H1 (cell line): ENCODE results near the gene MTERF2. TPM values are rescaled to one million over a fixed set of nuclear protein-coding genes. Genes with fewer than 3 reads are reported as not detected.

ENCODE experiments used
- GABPA ChIP-seq: IDR thresholded peaks from 2 replicates; pipeline ENCODE4 v1.6.1; 2011; ENCODE audit warnings: mild to moderate bottlenecking, low read length, moderate library complexity, borderline replicate concordance; ENCODE audit not compliant: insufficient read depth
- HDAC2 ChIP-seq, 2 experiments: fragments of 300-600 bp in 1 of 2; sonication (generic) in 1 of 2; IDR thresholded peaks; 2 replicates each; pipeline ENCODE4 v1.6.1; 2011 to 2012; ENCODE audit warnings: low read depth in 2 of 2, low read length in 2 of 2, mild to moderate bottlenecking in 2 of 2, moderate library complexity in 2 of 2, borderline replicate concordance in 1 of 2, inconsistent platforms in 1 of 2
- KDM1A ChIP-seq: fragments of 200-600, 300-600 bp; sonication (generic); IDR thresholded peaks from 2 replicates; pipeline ENCODE4 v1.7.1; 2016; ENCODE audit warnings: mild to moderate bottlenecking, low read length, borderline replicate concordance
- RAD21 ChIP-seq, 2 experiments: IDR thresholded peaks in 1 of 2; conservative IDR thresholded peaks in 1 of 2; 2 replicates each; pipeline ENCODE4 v1.6.1; 2011; ENCODE audit warnings: low read depth in 2 of 2, low read length in 2 of 2, improper control_type of control experiment in 1 of 2, inconsistent platforms in 1 of 2, mild to moderate bottlenecking in 1 of 2, moderate library complexity in 1 of 2
- SIX5 ChIP-seq: IDR thresholded peaks from 2 replicates; pipeline ENCODE4 v1.6.1; 2011; ENCODE audit warnings: mild to moderate bottlenecking, low read depth, low read length
- polyA plus RNA-seq, 7 experiments: library from polyadenylated mRNA; depleted of rRNA in 3 of 7; stranded (reverse) in 5 of 7; unstranded in 2 of 7; fragments of >200 nt in 5 of 7; fragments of 200-250 nt in 2 of 7; gene quantifications; 1 replicate in 5 of 7; 2 replicates in 1 of 7; 4 replicates in 1 of 7; pipeline versions ENCODE4 v1.2.1 to v1.2.3, GENCODE V29; 2011 to 2013; ENCODE audit warnings: missing spikeins in 2 of 7, mixed read lengths in 2 of 7
- total RNA-seq: library from RNA; stranded (reverse); fragmentation: NEBNext Ultra II Directional; extraction: Animal tissue kit (Norgen Biotek cat#: 25700); gene quantifications from 2 replicates; pipeline ENCODE4 v1.2.1, GENCODE V29; 2021
- TF ChIP-seq, protein P1 (sequence below): IDR thresholded peaks from 2 replicates; pipeline ENCODE4 v1.6.1; 2012; ENCODE audit warnings: low read length, inconsistent platforms
- TF ChIP-seq, protein P2 (sequence below): IDR thresholded peaks from 2 replicates; pipeline ENCODE4 v1.6.1; 2011; ENCODE audit warnings: low read length, improper control_type of control experiment

The MTERF2 gene
- total and polyA plus RNA-seq, 2 of the 8 experiments (the other 6 are each of a cell fraction or from before 2014, with no cell fraction given): 2.8 to 7.1 TPM

- TF ChIP-seq, protein P1, sequence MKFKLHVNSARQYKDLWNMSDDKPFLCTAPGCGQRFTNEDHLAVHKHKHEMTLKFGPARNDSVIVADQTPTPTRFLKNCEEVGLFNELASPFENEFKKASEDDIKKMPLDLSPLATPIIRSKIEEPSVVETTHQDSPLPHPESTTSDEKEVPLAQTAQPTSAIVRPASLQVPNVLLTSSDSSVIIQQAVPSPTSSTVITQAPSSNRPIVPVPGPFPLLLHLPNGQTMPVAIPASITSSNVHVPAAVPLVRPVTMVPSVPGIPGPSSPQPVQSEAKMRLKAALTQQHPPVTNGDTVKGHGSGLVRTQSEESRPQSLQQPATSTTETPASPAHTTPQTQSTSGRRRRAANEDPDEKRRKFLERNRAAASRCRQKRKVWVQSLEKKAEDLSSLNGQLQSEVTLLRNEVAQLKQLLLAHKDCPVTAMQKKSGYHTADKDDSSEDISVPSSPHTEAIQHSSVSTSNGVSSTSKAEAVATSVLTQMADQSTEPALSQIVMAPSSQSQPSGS: no peak
- TF ChIP-seq GABPA: no peak
- TF ChIP-seq SIX5: no peak
- TF ChIP-seq KDM1A: no peak
- TF ChIP-seq, protein P2, sequence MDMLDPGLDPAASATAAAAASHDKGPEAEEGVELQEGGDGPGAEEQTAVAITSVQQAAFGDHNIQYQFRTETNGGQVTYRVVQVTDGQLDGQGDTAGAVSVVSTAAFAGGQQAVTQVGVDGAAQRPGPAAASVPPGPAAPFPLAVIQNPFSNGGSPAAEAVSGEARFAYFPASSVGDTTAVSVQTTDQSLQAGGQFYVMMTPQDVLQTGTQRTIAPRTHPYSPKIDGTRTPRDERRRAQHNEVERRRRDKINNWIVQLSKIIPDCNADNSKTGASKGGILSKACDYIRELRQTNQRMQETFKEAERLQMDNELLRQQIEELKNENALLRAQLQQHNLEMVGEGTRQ: no peak
- TF ChIP-seq RAD21 (IDR thresholded peaks at IDR 0.05 in 1 of 2, conservative IDR thresholded peaks at IDR 0.05 in 1 of 2; ENCODE audit: low read depth in 2 of 2, low read length in 2 of 2): peak; percentile 32 to 43; a peak in 3 of 4 replicates
- no peak for TF ChIP-seq HDAC2 (IDR thresholded peaks at IDR 0.05; ENCODE audit: borderline replicate concordance in 1 of 2, low read depth in 2 of 2, low read length in 2 of 2)
These were observed 27.1 kb upstream of the MTERF2 start (continued) for GRCh38 chr12:107014055-107014454.
